ENCODE measurements around the gene GNG2. TPM values are rescaled to one million over a fixed set of nuclear protein-coding genes. Genes with fewer than 3 reads are reported as not detected.

Gene GNG2
- total RNA-seq, 1 experiment from 2014 or later, result 9.3 TPM

DNA sequence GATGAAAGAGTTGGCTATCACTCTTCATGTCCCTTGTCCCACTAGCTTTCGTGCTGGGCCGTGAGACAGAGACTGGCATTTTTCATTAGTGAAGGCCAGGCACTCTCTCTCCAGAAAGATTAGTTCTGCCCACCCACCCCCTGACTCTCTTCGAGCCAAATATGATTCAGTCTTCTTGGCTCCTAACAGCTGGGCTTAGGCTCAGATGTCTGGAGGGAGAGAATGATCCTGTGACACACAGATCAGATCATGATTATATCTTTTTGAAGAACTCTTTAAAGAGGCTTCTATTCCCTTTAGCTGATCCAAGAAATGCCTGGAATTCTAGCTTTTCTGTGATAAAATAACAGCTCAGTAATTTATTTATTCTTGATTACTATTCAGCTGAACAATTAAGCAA is 5.2 kb upstream of the GNG2 start:
- Histone ChIP-seq H3K4me1 (ENCODE audit: insufficient read depth, low read length) (peaks cover 12% of the 10 kb centered on the region), H3K9me3 (ENCODE audit: low read length) (no peaks in the 10 kb centered on the region), H3K27ac (ENCODE audit: low read length) (no peak overlapping the region), H3F3A (ENCODE audit: low read length, unreplicated experiment) (no peaks in the 10 kb centered on the region), H3K4me2 (ENCODE audit: low read length) (no peak overlapping the region), H3K27me3 (ENCODE audit: low read length) (no peaks in the 10 kb centered on the region), H4K20me1 (ENCODE audit: low read length) (no peaks in the 10 kb centered on the region), H3K79me2 (ENCODE audit: low read length) (no peaks in the 10 kb centered on the region), H3K9me2 (replicated peaks; ENCODE audit: low read length) (no peaks in the 10 kb centered on the region), H3K9ac (ENCODE audit: low read length) (no peak overlapping the region), H3K36me3 (ENCODE audit: low read depth, low read length) (no peaks in the 10 kb centered on the region), H3K4me3 (ENCODE audit: low read length) (no peak overlapping the region), H2AFZ (ENCODE audit: low read length) (no peak overlapping the region)
- CTCF ChIA-PET, result no interaction called here
- TF ChIP-seq EZH2phosphoT487 (IDR thresholded peaks at IDR 0.05; ENCODE audit: borderline replicate concordance, low read length) (no peak), EZH2 (IDR thresholded peaks at IDR 0.05; ENCODE audit: low read length, unreplicated experiment) (no peak)
- TF ChIP-seq, protein P1, sequence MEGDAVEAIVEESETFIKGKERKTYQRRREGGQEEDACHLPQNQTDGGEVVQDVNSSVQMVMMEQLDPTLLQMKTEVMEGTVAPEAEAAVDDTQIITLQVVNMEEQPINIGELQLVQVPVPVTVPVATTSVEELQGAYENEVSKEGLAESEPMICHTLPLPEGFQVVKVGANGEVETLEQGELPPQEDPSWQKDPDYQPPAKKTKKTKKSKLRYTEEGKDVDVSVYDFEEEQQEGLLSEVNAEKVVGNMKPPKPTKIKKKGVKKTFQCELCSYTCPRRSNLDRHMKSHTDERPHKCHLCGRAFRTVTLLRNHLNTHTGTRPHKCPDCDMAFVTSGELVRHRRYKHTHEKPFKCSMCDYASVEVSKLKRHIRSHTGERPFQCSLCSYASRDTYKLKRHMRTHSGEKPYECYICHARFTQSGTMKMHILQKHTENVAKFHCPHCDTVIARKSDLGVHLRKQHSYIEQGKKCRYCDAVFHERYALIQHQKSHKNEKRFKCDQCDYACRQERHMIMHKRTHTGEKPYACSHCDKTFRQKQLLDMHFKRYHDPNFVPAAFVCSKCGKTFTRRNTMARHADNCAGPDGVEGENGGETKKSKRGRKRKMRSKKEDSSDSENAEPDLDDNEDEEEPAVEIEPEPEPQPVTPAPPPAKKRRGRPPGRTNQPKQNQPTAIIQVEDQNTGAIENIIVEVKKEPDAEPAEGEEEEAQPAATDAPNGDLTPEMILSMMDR (conservative IDR thresholded peaks at IDR 0.05; ENCODE audit: low read depth, low read length), result no peak
- ATAC-seq, result no peak
- BruUV-seq (replicated peaks), result no TSS peak
- POLR2A ChIA-PET (ENCODE audit: unreplicated experiment), result no interaction called here
- DNase-seq, result no peak
- intact Hi-C loops (cut with micrococcal nuclease), result no loop called here

DNA sequence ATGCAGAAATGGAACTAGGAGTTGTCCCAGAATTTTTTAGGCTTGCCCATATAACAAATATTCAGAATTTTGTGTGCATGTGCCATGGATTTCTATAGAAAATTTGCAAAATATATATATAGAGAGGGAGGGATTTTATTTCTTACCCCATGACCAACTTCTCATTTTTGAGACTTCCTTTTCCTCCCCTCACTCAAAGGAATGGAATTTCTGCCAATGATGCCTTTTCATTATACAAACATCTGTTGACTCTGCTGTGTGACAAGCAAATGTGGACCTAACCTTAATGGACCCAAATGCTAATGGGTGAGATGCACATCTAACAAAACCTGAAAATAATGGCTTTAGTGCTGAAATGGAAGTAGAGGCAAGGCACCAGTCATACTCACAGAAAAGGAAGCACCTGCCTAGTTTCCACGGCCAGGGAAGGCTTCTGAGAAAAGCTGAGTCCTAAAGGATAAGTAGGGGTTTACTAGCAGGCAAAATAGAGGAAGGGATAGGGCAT is 3.6 kb upstream of the GNG2 start:
- Histone ChIP-seq H3K27me3 (ENCODE audit: low read length) (no peaks in the 10 kb centered on the region), H3K4me1 (ENCODE audit: insufficient read depth, low read length) (peaks cover 21% of the 10 kb centered on the region), H3K9me2 (replicated peaks; ENCODE audit: low read length) (no peaks in the 10 kb centered on the region), H3K9me3 (ENCODE audit: low read length) (no peaks in the 10 kb centered on the region), H3F3A (ENCODE audit: low read length, unreplicated experiment) (no peaks in the 10 kb centered on the region), H3K27ac (ENCODE audit: low read length) (no peak overlapping the region), H4K20me1 (ENCODE audit: low read length) (no peaks in the 10 kb centered on the region), H3K4me3 (ENCODE audit: low read length) (no peak overlapping the region), H3K36me3 (ENCODE audit: low read depth, low read length) (no peaks in the 10 kb centered on the region), H3K9ac (ENCODE audit: low read length) (no peak overlapping the region), H3K4me2 (ENCODE audit: low read length) (no peak overlapping the region), H2AFZ (ENCODE audit: low read length) (no peak overlapping the region), H3K79me2 (ENCODE audit: low read length) (no peaks in the 10 kb centered on the region)
- TF ChIP-seq, protein P1 (conservative IDR thresholded peaks at IDR 0.05; ENCODE audit: low read depth, low read length), result no peak
- TF ChIP-seq EZH2 (IDR thresholded peaks at IDR 0.05; ENCODE audit: low read length, unreplicated experiment) (no peak), EZH2phosphoT487 (IDR thresholded peaks at IDR 0.05; ENCODE audit: borderline replicate concordance, low read length) (no peak)
- BruUV-seq (replicated peaks), result no TSS peak
- ATAC-seq, result no peak
- intact Hi-C loops (cut with micrococcal nuclease), result no loop called here
- DNase-seq, result no peak
- ChIA-PET POLR2A (ENCODE audit: unreplicated experiment) (no interaction called here), CTCF (no interaction called here)

DNA sequence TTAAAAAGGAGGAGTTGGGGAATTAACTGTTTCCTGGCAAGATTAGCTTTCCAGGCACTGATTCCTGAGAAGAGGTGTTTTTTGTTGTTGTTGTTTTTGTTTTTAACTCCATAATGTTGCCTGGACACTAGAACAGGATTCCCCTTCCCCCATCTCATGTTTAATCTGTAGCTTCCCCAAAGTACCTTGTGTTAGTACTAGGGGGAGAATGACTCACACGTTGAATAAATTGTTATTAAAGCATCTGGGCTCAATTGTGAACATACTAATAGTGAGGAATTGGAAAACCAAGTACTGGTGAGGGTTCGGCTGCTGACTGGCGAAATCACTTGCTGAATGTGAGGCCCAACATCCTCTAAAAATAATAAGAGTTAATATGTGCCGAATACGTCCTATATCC is 1.3 kb upstream of the GNG2 start:
- Histone ChIP-seq H3K9me2 (replicated peaks; ENCODE audit: low read length) (no peaks in the 10 kb centered on the region), H3K4me3 (ENCODE audit: low read length) (no peak overlapping the region), H3K9ac (ENCODE audit: low read length) (no peak overlapping the region), H4K20me1 (ENCODE audit: low read length) (no peaks in the 10 kb centered on the region), H3K27me3 (ENCODE audit: low read length) (no peaks in the 10 kb centered on the region), H3K9me3 (ENCODE audit: low read length) (no peaks in the 10 kb centered on the region), H3K79me2 (ENCODE audit: low read length) (no peaks in the 10 kb centered on the region), H3K4me2 (ENCODE audit: low read length) (no peak overlapping the region), H3K4me1 (ENCODE audit: insufficient read depth, low read length) (peaks cover 28% of the 10 kb centered on the region), H3F3A (ENCODE audit: low read length, unreplicated experiment) (no peaks in the 10 kb centered on the region), H2AFZ (ENCODE audit: low read length) (no peak overlapping the region), H3K36me3 (ENCODE audit: low read depth, low read length) (no peaks in the 10 kb centered on the region), H3K27ac (ENCODE audit: low read length) (no peak overlapping the region)
- DNase-seq, result peak; percentile 6
- ChIA-PET POLR2A (ENCODE audit: unreplicated experiment) (no interaction called here), CTCF (no interaction called here)
- no peak for ATAC-seq
- TF ChIP-seq EZH2phosphoT487 (IDR thresholded peaks at IDR 0.05; ENCODE audit: borderline replicate concordance, low read length) (no peak), EZH2 (IDR thresholded peaks at IDR 0.05; ENCODE audit: low read length, unreplicated experiment) (no peak)
- TF ChIP-seq, protein P1 (conservative IDR thresholded peaks at IDR 0.05; ENCODE audit: low read depth, low read length), result no peak
- BruUV-seq (replicated peaks), result no TSS peak
- intact Hi-C loops (cut with micrococcal nuclease), result no loop called here
